Activated CD8-positive, alpha-beta memory T cell treated with anti-CD3 and anti-CD28 coated beads, Interleukin-2, amount 10 ng/mL, durations not matched to agents 7 days and 5 days (primary cell): ENCODE data around the gene NEK9. TPM values are rescaled to one million over a fixed set of nuclear protein-coding genes. Genes with fewer than 3 reads are reported as not detected.

Experiments used
- ATAC-seq: fragments of 150-1000 bp; cut with Tn5 transposase; one replicate; pipeline ENCODE4 v1.10.0; 2021; ENCODE audit warnings: moderate library complexity
- CTCF ChIA-PET: fragments of 350-600 bp; sonication (Branson Sonifier 250); formaldehyde crosslinking; loops from one replicate; lab custom pipeline; 2021; ENCODE audit warnings: antibody characterized with exemption; lab: Charles Lee
- DNase-seq: peaks from one replicate; pipeline ENCODE4 v3.0.0-alpha.2; 2020
- H3K27ac Mint-ChIP-seq: one replicate; pipeline ENCODE4 v1.8.0; 2021; ENCODE audit warnings: mild to moderate bottlenecking, mixed read lengths
- H3K27me3 Mint-ChIP-seq: one replicate; pipeline ENCODE4 v1.8.0; 2021; ENCODE audit warnings: mixed read lengths
- H3K36me3 Mint-ChIP-seq: one replicate; pipeline ENCODE4 v1.8.0; 2021; ENCODE audit warnings: mild to moderate bottlenecking, mixed read lengths
- H3K4me1 Mint-ChIP-seq: one replicate; pipeline ENCODE4 v1.8.0; 2021; ENCODE audit warnings: mixed read lengths
- H3K4me3 Mint-ChIP-seq: one replicate; pipeline ENCODE4 v1.8.0; 2021; ENCODE audit warnings: mild to moderate bottlenecking, moderate library complexity, mixed read lengths
- H3K9me3 Mint-ChIP-seq: one replicate; pipeline ENCODE4 v1.8.0; 2022; ENCODE audit warnings: low read depth, mixed read lengths
- total RNA-seq, 2 experiments: library from RNA; stranded (reverse); gene quantifications; one replicate each; pipeline ENCODE4 v1.2.3, GENCODE V29; 2021

Gene NEK9
- total RNA-seq, 2 experiments from 2014 or later, result 83.0 to 86.4 TPM

DNA sequence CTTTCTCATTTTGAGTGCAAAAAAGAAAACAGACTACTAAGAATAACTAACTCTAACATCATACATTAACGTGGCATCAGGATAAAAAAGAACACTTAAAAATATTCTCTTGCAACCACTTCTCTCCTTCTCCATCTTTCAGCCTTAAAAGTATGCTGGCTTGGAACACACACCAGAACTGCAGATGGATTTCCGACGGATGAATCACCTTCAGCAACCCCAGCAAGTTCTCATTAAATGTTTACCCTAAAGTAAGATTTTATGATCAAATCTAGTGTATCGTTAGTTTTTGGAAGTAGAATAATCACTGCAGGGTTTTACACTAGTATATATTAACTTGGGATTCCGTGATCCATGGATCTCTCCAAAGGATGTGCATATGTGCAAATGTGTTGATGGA is 1.2 kb downstream of the NEK9 start:
- peaks cover 17% of the 10 kb centered on the region for H3K36me3 Mint-ChIP-seq
- peak overlapping the region; percentile 98 for H3K27ac Mint-ChIP-seq
- no peaks in the 10 kb centered on the region for H3K27me3 Mint-ChIP-seq
- CTCF ChIA-PET, result interaction anchor here (0.8 to 8.5 kb wide), 6 partner anchors 8 to 363 kb away, joined by 3 to 216 read pairs (median 4); no protein-coding TSS in a partner anchor
- peaks cover 44% of the 10 kb centered on the region for H3K4me1 Mint-ChIP-seq
- H3K9me3 Mint-ChIP-seq, result no peaks in the 10 kb centered on the region
- peak overlapping the region; percentile 98 for H3K4me3 Mint-ChIP-seq
- DNase-seq (no peak), ATAC-seq (no peak)

DNA sequence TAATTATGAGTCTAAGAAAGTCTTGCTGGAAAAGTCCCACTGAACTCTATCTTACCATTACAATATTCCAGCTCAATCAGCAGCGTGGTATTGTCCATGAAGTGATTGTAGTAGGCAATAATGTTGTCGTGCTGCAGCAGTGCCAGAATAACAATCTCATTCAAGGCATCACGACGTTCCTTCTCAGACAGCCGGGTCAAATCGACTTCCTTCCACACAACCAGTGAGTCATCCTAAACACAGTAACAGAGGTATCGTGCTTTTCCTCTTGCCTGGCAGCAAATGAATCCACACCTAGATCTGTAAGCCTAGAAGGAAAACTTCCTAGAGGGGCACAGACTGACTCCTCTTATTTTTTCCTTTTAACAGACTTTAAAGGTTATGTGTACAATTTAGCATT is 2.9 kb downstream of the NEK9 start:
- no peaks in the 10 kb centered on the region for H3K27me3 Mint-ChIP-seq
- H3K4me3 Mint-ChIP-seq, result peak overlapping the region; percentile 1
- CTCF ChIA-PET, result interaction anchor here (1.1 to 8.5 kb wide), 6 partner anchors 8 to 365 kb away, joined by 3 to 216 read pairs (median 4); partner anchors contain the start of gene ACYP1
- ATAC-seq (no peak), DNase-seq (peak; percentile 48)
- no peaks in the 10 kb centered on the region for H3K9me3 Mint-ChIP-seq
- peak overlapping the region; percentile 66 for H3K27ac Mint-ChIP-seq
- H3K4me1 Mint-ChIP-seq, result peaks cover 45% of the 10 kb centered on the region
- H3K36me3 Mint-ChIP-seq, result peaks cover 28% of the 10 kb centered on the region

GRCh38 chr14:75121552-75121951 is 5.3 kb downstream of the NEK9 start:
- Mint-ChIP-seq H3K36me3 (peaks cover 38% of the 10 kb centered on the region), H3K27ac (no peak overlapping the region), H3K4me3 (no peak overlapping the region), H3K27me3 (no peaks in the 10 kb centered on the region), H3K9me3 (no peaks in the 10 kb centered on the region), H3K4me1 (peaks cover 33% of the 10 kb centered on the region)
- DNase-seq, result no peak
- CTCF ChIA-PET, result no interaction called here
- no peak for ATAC-seq

GRCh38 chr14:75120541-75121291 is 6.1 kb downstream of the NEK9 start:
- H3K4me1 Mint-ChIP-seq, result peaks cover 29% of the 10 kb centered on the region
- ATAC-seq (no peak), DNase-seq (no peak)
- CTCF ChIA-PET, result interaction anchor here (1.7 kb wide), 1 partner anchor 32 kb away, joined by 4 read pairs; no protein-coding TSS in a partner anchor
- no peak overlapping the region for H3K27ac Mint-ChIP-seq
- H3K9me3 Mint-ChIP-seq, result no peaks in the 10 kb centered on the region
- H3K36me3 Mint-ChIP-seq, result peaks cover 44% of the 10 kb centered on the region
- H3K27me3 Mint-ChIP-seq, result no peaks in the 10 kb centered on the region
- H3K4me3 Mint-ChIP-seq, result no peak overlapping the region

DNA sequence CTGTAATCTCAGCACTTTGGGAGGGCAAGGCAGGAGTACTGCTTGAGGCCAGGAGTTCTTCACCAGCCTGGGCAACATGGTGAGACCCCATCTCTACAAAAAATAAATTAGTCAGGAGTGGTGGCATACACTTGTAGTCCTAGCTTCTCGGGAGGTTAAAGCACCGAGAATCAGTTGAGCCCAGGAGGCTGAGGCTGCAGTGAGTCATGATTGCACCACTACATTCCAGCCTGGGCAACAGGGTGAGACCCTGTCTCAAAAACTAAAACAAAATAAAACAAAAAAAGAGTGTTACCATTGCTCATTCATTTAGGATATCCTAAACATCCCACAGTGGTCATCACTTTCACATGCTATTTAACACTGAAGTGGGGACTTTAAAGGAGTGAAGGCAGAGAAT is 7.8 kb downstream of the NEK9 start:
- H3K9me3 Mint-ChIP-seq, result no peaks in the 10 kb centered on the region
- H3K36me3 Mint-ChIP-seq, result peaks cover 49% of the 10 kb centered on the region
- peaks cover 19% of the 10 kb centered on the region for H3K4me1 Mint-ChIP-seq
- ATAC-seq (no peak), DNase-seq (no peak)
- H3K27me3 Mint-ChIP-seq, result no peaks in the 10 kb centered on the region
- no peak overlapping the region for H3K4me3 Mint-ChIP-seq
- H3K27ac Mint-ChIP-seq, result no peak overlapping the region
- CTCF ChIA-PET, result no interaction called here

- Mint-ChIP-seq H3K4me1 (peaks cover 22% of the 10 kb centered on the region), H3K27ac (peak overlapping the region; percentile 78), H3K36me3 (peaks cover 64% of the 10 kb centered on the region), H3K9me3 (no peaks in the 10 kb centered on the region), H3K27me3 (no peaks in the 10 kb centered on the region), H3K4me3 (peak overlapping the region; percentile 8)
- peak; percentile 57 for DNase-seq
- CTCF ChIA-PET, result interaction anchor here (1.0 kb wide), 1 partner anchor 10 kb away, joined by 4 read pairs; no protein-coding TSS in a partner anchor
- peak; percentile 97 for ATAC-seq
These were observed 12.8 kb downstream of the NEK9 start for GRCh38 chr14:75113932-75114539.

DNA sequence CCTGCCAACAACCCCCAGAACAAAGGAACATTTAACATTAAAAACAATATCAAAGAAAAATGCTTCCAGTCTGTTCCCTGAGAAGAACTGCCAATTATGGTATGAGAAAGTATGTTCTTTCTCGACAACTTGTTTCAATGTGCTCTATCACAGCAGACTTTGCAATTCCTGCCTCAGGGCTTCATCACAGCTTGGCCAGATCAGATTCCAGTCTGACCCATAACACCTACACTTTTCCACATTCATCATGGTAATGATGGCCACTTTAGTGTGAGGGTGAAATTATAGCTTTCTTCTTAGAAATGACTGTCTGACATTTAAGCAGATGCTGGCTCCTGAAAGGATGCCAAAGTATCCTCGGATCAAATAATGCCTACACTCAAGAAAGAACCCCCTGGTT is 17.0 kb downstream of the NEK9 start:
- Mint-ChIP-seq H3K9me3 (no peaks in the 10 kb centered on the region), H3K4me1 (peaks cover 22% of the 10 kb centered on the region), H3K27me3 (no peaks in the 10 kb centered on the region), H3K4me3 (no peak overlapping the region), H3K36me3 (peaks cover 59% of the 10 kb centered on the region), H3K27ac (no peak overlapping the region)
- DNase-seq (no peak), ATAC-seq (no peak)
- CTCF ChIA-PET, result no interaction called here

DNA sequence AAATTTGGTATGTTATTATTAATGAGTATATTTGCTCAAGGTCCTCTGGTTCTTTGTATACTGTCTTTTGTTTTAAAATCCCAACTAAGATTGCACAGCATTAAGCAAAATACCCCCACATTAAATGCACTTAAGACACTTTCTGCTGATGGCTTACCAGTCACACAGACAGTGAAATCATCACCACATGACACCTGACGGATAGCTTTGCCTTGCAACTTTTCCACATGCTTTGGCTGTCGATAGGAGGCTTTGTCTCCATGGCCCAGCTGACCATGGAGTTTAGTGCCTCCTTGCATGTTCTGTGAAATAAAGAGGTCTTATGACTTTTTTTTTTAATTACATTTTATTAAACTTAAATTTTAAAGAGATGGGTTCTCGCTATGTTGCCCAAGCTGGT is 19.7 kb downstream of the NEK9 start:
- no peak for ATAC-seq
- peaks cover 57% of the 10 kb centered on the region for H3K36me3 Mint-ChIP-seq
- no peaks in the 10 kb centered on the region for H3K9me3 Mint-ChIP-seq
- H3K4me1 Mint-ChIP-seq, result peaks cover 2% of the 10 kb centered on the region
- H3K4me3 Mint-ChIP-seq, result no peak overlapping the region
- CTCF ChIA-PET, result interaction anchor here (1.8 kb wide), 1 partner anchor 18 kb away, joined by 5 read pairs; no protein-coding TSS in a partner anchor
- no peak overlapping the region for H3K27ac Mint-ChIP-seq
- no peak for DNase-seq
- no peaks in the 10 kb centered on the region for H3K27me3 Mint-ChIP-seq

GRCh38 chr14:75101491-75101890 is 25.4 kb downstream of the NEK9 start:
- no peak overlapping the region for H3K4me3 Mint-ChIP-seq
- H3K4me1 Mint-ChIP-seq, result no peaks in the 10 kb centered on the region
- no peaks in the 10 kb centered on the region for H3K9me3 Mint-ChIP-seq
- no peak overlapping the region for H3K27ac Mint-ChIP-seq
- CTCF ChIA-PET, result interaction anchor here (0.7 to 1.4 kb wide), 4 partner anchors 14 to 197 kb away, joined by 3 to 4 read pairs (median 4); no protein-coding TSS in a partner anchor
- no peak for DNase-seq
- peaks cover 41% of the 10 kb centered on the region for H3K36me3 Mint-ChIP-seq
- no peaks in the 10 kb centered on the region for H3K27me3 Mint-ChIP-seq
- no peak for ATAC-seq

- DNase-seq (no peak), ATAC-seq (no peak)
- no peak overlapping the region for H3K4me3 Mint-ChIP-seq
- no peaks in the 10 kb centered on the region for H3K27me3 Mint-ChIP-seq
- H3K4me1 Mint-ChIP-seq, result no peaks in the 10 kb centered on the region
- peaks cover 36% of the 10 kb centered on the region for H3K36me3 Mint-ChIP-seq
- CTCF ChIA-PET, result interaction anchor here (1.0 kb wide), 1 partner anchor 10 kb away, joined by 4 read pairs; no protein-coding TSS in a partner anchor
- no peaks in the 10 kb centered on the region for H3K9me3 Mint-ChIP-seq
- H3K27ac Mint-ChIP-seq, result no peak overlapping the region
These were observed 28.2 kb downstream of the NEK9 start for GRCh38 chr14:75098682-75099081.

- Mint-ChIP-seq H3K27ac (no peak overlapping the region), H3K27me3 (no peaks in the 10 kb centered on the region)
These were observed 28.6 kb downstream of the NEK9 start for GRCh38 chr14:75098212-75098611.

GRCh38 chr14:75096959-75097358 is 29.9 kb downstream of the NEK9 start:
- Mint-ChIP-seq H3K36me3 (peaks cover 32% of the 10 kb centered on the region), H3K9me3 (no peaks in the 10 kb centered on the region), H3K4me1 (no peaks in the 10 kb centered on the region), H3K27ac (no peak overlapping the region), H3K27me3 (no peaks in the 10 kb centered on the region), H3K4me3 (no peak overlapping the region)
- CTCF ChIA-PET, result interaction anchor here (1.0 kb wide), 1 partner anchor 9 kb away, joined by 3 read pairs; no protein-coding TSS in a partner anchor
- DNase-seq, result no peak
- no peak for ATAC-seq

More at GRCh38 chr14:75098212-75098611, 28.6 kb downstream of the NEK9 start:
- H3K9me3 Mint-ChIP-seq, result no peaks in the 10 kb centered on the region
- peaks cover 34% of the 10 kb centered on the region for H3K36me3 Mint-ChIP-seq
- no peaks in the 10 kb centered on the region for H3K4me1 Mint-ChIP-seq
- CTCF ChIA-PET, result interaction anchor here (1.0 kb wide), 1 partner anchor 9 kb away, joined by 4 read pairs; no protein-coding TSS in a partner anchor
- H3K4me3 Mint-ChIP-seq, result no peak overlapping the region
- no peak for ATAC-seq
- DNase-seq, result no peak

DNA sequence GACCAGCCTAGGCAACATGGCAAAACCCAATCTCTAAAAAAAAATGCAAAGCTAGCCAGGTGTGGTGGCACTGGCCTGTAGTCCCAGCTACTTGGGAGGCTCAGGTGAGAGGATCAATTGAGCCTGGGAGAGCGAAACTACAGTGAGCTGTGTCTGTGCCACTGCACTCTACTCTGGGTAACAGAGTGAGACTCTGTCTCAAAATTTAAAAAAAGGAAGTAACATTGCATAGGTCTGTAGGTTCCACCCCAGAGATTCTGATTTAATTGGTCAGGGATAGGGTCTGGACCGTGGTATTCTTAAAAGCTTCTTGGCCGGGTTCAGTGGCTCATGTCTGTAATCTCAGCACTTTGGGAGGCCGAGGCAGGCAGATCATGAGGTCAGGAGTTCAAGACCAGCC is 31.2 kb downstream of the NEK9 start:
- no peak for ATAC-seq
- CTCF ChIA-PET, result interaction anchor here (0.7 to 1.4 kb wide), 2 partner anchors 18 to 150 kb away, joined by 3 to 9 read pairs; no protein-coding TSS in a partner anchor
- Mint-ChIP-seq H3K27me3 (no peaks in the 10 kb centered on the region), H3K4me3 (no peak overlapping the region), H3K36me3 (peaks cover 34% of the 10 kb centered on the region), H3K4me1 (no peaks in the 10 kb centered on the region), H3K27ac (no peak overlapping the region), H3K9me3 (no peaks in the 10 kb centered on the region)
- no peak for DNase-seq
